ENCODE data around the gene JARID2. TPM values are rescaled to one million over a fixed set of nuclear protein-coding genes. Genes with fewer than 3 reads are reported as not detected.

The JARID2 gene
- total and polyA plus RNA-seq, 9 of the 15 experiments (the other 6 are each of a cell fraction or from before 2014, with no cell fraction given): 5.0 to 29.0 (median 15.6) TPM

- TF ChIP-seq ZNF407 (IDR thresholded peaks at IDR 0.05; ENCODE audit: low read depth): no peak
- TF ChIP-seq CLOCK (CRISPR knock-in tag; IDR thresholded peaks at IDR 0.05; ENCODE audit: borderline replicate concordance): no peak
- TF ChIP-seq SP2 (IDR thresholded peaks at IDR 0.05; ENCODE audit: extremely low read depth, low read depth, low read length, poor library complexity, severe bottlenecking): no peak
- no peak for TF ChIP-seq ZNF518B (CRISPR knock-in tag; IDR thresholded peaks at IDR 0.05)
- TF ChIP-seq RBM14 (IDR thresholded peaks at IDR 0.05; ENCODE audit: borderline replicate concordance, insufficient read depth, low read depth, low read length): no peak
- TF ChIP-seq NONO (IDR thresholded peaks at IDR 0.05; ENCODE audit: low read depth in 2 of 2, low read length in 1 of 2): no peak
- no peak for TF ChIP-seq TAF15 (IDR thresholded peaks at IDR 0.05; ENCODE audit: low read depth, low read length)
- TF ChIP-seq ZNF586 (CRISPR knock-in tag; conservative IDR thresholded peaks at IDR 0.05): no peak
- TF ChIP-seq ZNF316 (IDR thresholded peaks at IDR 0.05): peak; percentile 61
Measured at GRCh38 chr6:15242937-15243614, 2.8 kb upstream of the JARID2 start (continued).

All from K562 (cell line).